Mesodermal cell (in vitro differentiated cells): ENCODE results near the gene IDI2.

Experiments
- H3K27ac ChIP-seq: 2 replicates; pipeline ENCODE4 v1.7.0; 2013; ENCODE audit warnings: mild to moderate bottlenecking, low read depth, low read length, moderate library complexity; ENCODE audit not compliant: severe bottlenecking
- H3K36me3 ChIP-seq: 2 replicates; pipeline ENCODE4 v1.7.1; 2013; ENCODE audit warnings: mild to moderate bottlenecking, low read length, moderate library complexity; ENCODE audit not compliant: control insufficient read depth, insufficient read depth
- H3K4me1 ChIP-seq: one replicate; pipeline ENCODE4 v1.7.1; 2013; ENCODE audit warnings: mild to moderate bottlenecking, low read length; ENCODE audit not compliant: insufficient read depth, control insufficient read depth, poor library complexity, severe bottlenecking
- H3K4me3 ChIP-seq: 2 replicates; pipeline ENCODE4 v1.7.0; 2013; ENCODE audit warnings: low read length, control low read depth, mild to moderate bottlenecking; ENCODE audit not compliant: insufficient read depth, poor library complexity, severe bottlenecking; ENCODE audit errors: extremely low read depth
- H3K9me3 ChIP-seq: 2 replicates; pipeline ENCODE4 v1.7.1; 2013; ENCODE audit warnings: mild to moderate bottlenecking, low read length, moderate library complexity; ENCODE audit not compliant: control insufficient read depth
- WGBS, 2 experiments: methylation state at CpG; one replicate each; pipeline ENCODE4 v1.1.5; 2013; ENCODE audit warnings: missing lambda C conversion rate in 2 of 2; ENCODE audit not compliant: insufficient coverage in 2 of 2; 5-methylcytosine and 5-hydroxymethylcytosine counted together

The IDI2 gene

DNA sequence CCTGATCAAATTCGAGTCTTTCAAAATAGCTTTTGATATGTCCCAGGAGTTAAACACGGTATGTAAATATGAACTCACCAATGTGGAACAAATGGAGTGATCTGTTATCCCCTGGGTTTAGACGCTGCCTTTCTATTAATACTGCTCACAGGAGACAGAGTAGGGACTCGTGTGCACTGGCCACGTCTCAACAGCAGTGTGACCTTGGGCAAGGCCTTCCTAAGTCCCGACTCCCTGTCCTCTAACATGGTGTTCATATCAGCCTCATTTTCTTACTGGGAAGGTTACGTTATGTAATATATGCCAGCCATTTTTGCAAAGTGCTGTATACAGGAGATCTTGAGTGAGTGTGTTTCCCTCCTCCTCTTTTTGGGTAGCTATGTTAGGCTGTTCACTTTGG, 32.4 kb upstream of the IDI2 start:
- H3K4me1 ChIP-seq = peaks cover 23% of the 10 kb centered on the region
- H3K27ac ChIP-seq = no peak overlapping the region
- peaks cover 31% of the 10 kb centered on the region for H3K36me3 ChIP-seq
- peak overlapping the region; percentile 5 for H3K4me3 ChIP-seq
- H3K9me3 ChIP-seq = no peaks in the 10 kb centered on the region
- 86 to 90% methylated on average over 5 of the region's 7 CpGs for WGBS, 2 experiments

DNA sequence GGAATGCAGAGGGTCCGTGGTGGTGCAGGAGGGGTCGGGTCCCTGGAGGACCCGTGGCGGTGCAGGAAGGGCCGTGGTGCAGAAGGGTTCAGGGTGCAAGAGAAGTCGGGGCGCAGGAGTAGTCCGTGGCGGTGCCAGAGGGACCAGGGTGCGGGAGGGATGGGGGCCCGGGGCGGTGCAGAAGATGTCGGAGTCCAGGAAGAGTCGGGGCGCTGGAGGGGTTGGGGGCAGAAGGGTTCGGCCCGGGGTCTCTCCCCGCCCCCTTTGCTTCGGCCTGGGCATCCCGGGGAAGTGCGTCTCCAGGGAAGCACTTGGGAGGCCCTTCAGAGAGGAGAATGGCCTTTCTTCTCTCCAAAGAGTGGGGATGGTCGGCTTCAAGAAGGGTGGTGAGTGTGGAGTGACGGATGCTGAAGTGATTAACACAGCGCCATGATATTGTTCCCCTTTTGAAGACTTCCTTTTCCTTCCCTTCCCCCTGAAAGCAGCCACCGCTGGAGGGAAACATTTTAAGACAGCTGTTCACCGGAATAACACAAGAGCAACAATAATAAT, 31.5 kb upstream of the IDI2 start:
- H3K27ac ChIP-seq = no peak overlapping the region
- peaks cover 38% of the 10 kb centered on the region for H3K36me3 ChIP-seq
- H3K4me1 ChIP-seq = peaks cover 20% of the 10 kb centered on the region
- peak overlapping the region; percentile 99 for H3K4me3 ChIP-seq
- 0% methylated on average over 19 to 21 of the region's 26 CpGs for whole genome bisulfite sequencing, 2 experiments
- no peaks in the 10 kb centered on the region for H3K9me3 ChIP-seq

DNA sequence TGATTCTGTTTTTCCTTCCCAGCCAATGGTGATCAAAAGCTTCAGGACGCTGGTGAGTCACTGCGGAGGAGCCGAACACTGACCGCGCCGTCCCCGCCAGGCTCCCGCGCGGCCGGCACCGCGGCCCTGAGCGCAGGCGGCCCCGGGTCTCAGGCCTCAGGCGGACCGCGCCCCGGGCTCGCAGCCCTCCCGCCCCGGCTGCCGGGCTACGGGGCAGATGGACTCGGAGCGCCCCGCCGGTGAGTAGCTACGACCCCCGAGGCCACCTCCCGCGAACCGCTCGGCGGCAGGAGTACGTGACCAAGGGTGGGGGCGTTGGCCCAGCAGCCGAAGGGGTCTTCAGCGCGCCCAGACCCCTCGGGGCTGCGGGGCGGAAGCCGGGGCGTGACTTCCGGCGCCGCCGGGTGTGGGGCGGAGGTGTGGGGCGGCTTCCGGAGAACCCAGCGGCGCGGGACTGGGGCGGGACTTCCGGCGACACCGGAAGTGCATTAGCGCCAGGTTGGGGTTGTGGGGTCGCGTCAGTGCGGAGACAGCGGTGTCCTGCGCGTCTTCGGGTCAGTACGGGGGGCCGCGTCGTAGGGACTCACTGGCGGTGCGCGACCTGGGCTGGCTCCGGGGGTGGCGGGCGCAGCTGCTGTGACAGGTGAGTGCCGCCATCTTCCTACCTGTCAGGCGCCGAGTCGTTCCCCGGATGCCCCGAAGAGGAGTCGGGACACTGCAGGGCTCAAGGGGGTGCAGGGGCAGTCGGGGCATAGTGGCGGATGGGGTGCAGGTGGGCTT, 30.9 kb upstream of the IDI2 start, which contains the start of gene WDR37:
Gene WDR37, plus strand, starts transcription at position 60 of the 780 bp plus-strand sequence. CDS start 15,771 bp downstream, outside the sequence.
- peaks cover 43% of the 10 kb centered on the region for H3K36me3 ChIP-seq
- WGBS, 2 experiments = 0 to 1% methylated on average over 69 to 75 of the region's 87 CpGs
- no peaks in the 10 kb centered on the region for H3K9me3 ChIP-seq

DNA sequence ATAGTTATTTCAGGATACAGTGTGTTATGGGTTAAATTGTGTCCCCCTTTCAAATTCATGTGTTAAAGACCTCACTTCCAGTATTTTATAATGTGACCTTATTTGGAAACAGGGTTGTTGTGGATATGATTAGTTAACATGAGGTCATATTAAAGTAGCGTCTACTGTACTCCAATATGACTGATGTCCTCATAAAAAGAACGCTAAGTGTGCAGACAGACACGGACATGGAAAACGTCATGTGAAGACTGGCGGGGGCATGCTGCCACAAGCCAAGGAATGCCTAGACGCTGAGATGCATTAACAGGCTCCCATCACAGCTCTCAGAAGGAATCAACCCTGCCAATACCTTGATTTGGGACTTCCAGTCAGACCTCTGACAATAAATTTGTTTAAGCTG, 29.0 kb upstream of the IDI2 start:
- H3K4me1 ChIP-seq = peaks cover 21% of the 10 kb centered on the region
- 89 to 91% methylated on average over 5 to 6 of the region's 6 CpGs for WGBS, 2 experiments
- no peak overlapping the region for H3K27ac ChIP-seq
- no peaks in the 10 kb centered on the region for H3K9me3 ChIP-seq
- peaks cover 45% of the 10 kb centered on the region for H3K36me3 ChIP-seq
- H3K4me3 ChIP-seq = peak overlapping the region; percentile 99

More for the DNA sequence above, 30.9 kb upstream of the IDI2 start, which contains the start of gene WDR37:
- Histone ChIP-seq H3K4me3 (peak within 1 kb of the TSS; percentile 99), H3K4me1 (peaks cover 15% of the 10 kb centered on the region), H3K27ac (peak within 1 kb of the TSS; percentile 98)

DNA sequence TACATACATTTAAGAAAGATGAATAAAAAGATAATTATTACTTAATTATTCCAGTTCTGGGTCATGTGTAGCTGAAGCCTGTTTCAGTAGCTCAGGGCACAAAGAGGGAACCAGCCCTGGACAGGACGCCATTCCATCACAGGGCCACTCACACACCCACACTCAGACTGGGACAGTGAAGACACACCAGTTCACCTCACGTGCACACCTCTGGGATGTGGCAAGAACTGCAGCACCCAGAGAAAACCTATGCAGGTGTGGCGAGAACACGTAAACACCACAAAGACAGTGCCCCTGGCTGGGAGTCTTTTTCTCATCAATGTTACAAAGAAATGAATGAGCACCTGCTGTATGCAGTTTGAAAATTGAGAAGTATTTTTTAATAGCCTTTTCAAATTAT, 24.9 kb upstream of the IDI2 start:
- Histone ChIP-seq H3K9me3 (no peaks in the 10 kb centered on the region), H3K27ac (no peak overlapping the region), H3K4me1 (peaks cover 21% of the 10 kb centered on the region), H3K4me3 (peak overlapping the region; percentile 98), H3K36me3 (peaks cover 60% of the 10 kb centered on the region)
- 60 to 73% methylated on average over 4 of the region's 4 CpGs for WGBS, 2 experiments

DNA sequence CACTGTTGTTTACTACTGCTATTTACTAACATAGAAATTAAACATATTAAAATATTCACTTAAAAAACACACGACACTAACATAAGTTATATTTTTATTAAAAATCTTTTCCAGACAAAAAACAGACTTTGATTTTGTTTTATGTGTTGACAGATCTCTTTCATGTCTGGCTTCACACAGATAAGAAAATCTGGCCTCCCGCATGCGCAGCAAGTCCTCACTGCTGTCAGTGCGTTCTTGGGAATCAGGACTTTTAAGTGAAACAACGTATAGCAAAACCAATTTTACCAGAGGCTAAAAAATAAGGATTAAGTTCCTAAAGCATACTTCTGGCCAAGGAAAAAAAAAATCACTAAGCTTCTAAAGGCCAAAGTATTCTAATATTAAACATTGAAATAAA, 24.5 kb upstream of the IDI2 start:
- H3K9me3 ChIP-seq = no peaks in the 10 kb centered on the region
- H3K4me1 ChIP-seq = peaks cover 20% of the 10 kb centered on the region
- WGBS, 2 experiments = 30 to 40% methylated on average over 2 to 3 of the region's 5 CpGs
- peak overlapping the region; percentile 98 for H3K4me3 ChIP-seq
- peaks cover 64% of the 10 kb centered on the region for H3K36me3 ChIP-seq
- H3K27ac ChIP-seq = peak overlapping the region; percentile 99

DNA sequence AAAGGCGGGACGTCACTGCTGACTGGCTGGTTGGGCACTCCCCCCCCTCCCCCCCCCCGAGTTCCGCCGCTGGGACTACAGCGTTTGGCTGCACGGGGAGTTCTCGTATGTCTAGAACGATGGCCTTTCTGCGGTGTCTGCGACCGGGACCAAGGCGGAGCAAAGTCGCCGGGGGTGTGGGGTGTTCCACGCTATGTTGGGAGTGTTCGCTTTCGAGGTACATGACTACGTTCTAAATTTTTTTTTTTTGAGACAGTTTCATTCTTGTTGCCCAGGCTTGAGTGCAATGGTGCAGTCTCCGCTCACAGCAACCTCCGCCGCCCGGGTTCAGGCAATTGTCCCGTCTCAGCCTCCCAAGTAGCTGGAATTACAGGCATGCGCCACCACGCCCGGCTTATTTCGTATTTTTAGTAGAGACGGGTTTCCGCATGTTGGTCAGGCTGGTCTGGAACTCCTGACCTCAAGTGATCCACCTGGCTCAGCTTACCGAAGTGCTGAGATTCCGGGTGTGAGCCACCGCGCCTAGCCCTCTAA, 23.8 kb upstream of the IDI2 start:
- Histone ChIP-seq H3K36me3 (peaks cover 65% of the 10 kb centered on the region), H3K9me3 (no peaks in the 10 kb centered on the region), H3K27ac (peak overlapping the region; percentile 99), H3K4me1 (peaks cover 13% of the 10 kb centered on the region), H3K4me3 (peak overlapping the region; percentile 98)
- 0 to 1% methylated on average over 19 to 29 of the region's 34 CpGs for WGBS, 2 experiments

DNA sequence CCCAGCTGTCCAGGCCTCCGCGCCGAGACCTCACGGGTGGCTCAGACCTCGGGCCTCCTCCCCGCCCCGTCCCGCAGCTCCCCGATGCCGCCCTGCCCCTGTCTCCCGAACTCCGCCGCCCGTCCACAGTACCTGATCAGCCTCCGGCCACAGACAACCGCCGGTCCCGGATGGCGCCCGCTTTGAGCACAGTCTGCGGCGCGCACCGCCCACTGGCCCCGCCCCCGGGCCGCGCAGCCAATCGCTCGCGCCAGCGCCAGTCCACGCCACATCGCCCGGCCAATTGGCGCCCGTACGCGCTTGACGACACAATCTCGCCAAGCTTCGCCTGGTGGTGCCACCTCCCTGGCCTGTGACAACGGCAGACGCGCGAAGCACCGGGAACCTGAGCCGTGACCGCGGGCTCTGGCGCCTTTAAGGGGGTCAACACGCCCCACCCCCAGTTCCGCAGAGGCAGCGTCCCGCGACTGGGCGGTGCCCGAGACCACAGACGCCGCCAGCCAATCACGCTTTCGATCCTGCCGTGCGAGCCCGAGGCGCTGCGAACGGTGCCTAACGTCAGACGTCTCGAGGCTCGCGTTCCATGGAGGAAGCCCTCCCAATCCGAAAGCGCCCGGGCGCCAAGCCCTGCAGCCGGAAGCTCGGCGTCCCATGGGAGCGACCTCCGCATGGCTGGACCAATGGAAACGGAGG, 23.2 kb upstream of the IDI2 start, which contains the start of gene IDI1:
Gene IDI1, minus strand, starts transcription at position 388 of the 693 bp plus-strand sequence. Its CDS starts 116 bp downstream, at position 272.
- Histone ChIP-seq H3K9me3 (no peaks in the 10 kb centered on the region), H3K4me1 (peaks cover 13% of the 10 kb centered on the region), H3K36me3 (peaks cover 65% of the 10 kb centered on the region), H3K4me3 (peak within 1 kb of the TSS; percentile 98), H3K27ac (peak within 1 kb of the TSS; percentile 99)
- whole genome bisulfite sequencing, 2 experiments = 0% methylated on average over 70 to 72 of the region's 83 CpGs

DNA sequence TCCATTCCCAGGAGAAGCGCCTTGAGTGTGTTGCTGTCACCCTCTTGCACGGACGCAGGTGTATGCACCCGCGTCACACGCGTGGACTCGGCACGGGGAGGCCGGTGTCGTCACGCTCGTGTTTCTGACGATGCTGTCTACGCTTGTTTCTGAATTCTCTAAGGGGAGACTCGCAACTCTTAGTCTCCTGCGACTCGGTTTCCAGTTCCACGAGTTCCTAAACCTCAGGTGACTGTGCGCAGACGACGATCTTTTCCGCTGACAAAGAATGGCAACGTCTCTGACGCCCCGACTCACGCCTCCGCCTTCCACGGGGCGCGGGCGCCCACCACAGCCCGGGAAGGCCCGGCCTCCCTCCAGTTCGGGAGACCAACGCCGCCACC, 22.7 kb upstream of the IDI2 start:
- WGBS, 2 experiments = 0 to 1% methylated on average over 37 of the region's 37 CpGs
- H3K27ac ChIP-seq = peak overlapping the region; percentile 99
- peaks cover 65% of the 10 kb centered on the region for H3K36me3 ChIP-seq
- peak overlapping the region; percentile 98 for H3K4me3 ChIP-seq
- peaks cover 13% of the 10 kb centered on the region for H3K4me1 ChIP-seq
- H3K9me3 ChIP-seq = no peaks in the 10 kb centered on the region

DNA sequence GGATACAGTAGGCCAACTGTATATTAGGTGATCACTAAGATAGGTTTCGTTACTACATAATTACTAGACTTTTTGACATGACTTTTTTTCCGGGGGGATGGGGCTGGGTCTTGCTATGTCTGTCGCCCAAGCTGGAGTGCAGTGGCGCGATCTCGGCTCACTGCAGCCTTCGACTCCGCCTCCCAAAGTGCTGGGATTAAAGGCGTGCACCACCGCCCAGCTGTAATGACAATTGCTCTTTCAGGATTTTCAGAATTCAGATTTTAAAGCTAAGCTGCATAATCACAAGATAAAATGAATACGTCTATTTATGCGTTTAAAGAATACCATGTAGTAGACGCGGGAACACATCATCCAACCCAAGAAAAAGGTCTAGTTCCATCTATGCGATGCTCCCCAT, 22.3 kb upstream of the IDI2 start:
- Histone ChIP-seq H3K36me3 (peaks cover 65% of the 10 kb centered on the region), H3K9me3 (no peaks in the 10 kb centered on the region)
- 0 to 2% methylated on average over 11 to 12 of the region's 15 CpGs for WGBS, 2 experiments

More for the DNA sequence above, 22.3 kb upstream of the IDI2 start:
- H3K4me1 ChIP-seq = peaks cover 13% of the 10 kb centered on the region
- peak overlapping the region; percentile 98 for H3K4me3 ChIP-seq
- peak overlapping the region; percentile 99 for H3K27ac ChIP-seq
